Measurements from ENCODE around the gene IL16. TPM values are rescaled to one million over a fixed set of nuclear protein-coding genes. Genes with fewer than 3 reads are reported as not detected.

IL16 gene
- total and polyA plus RNA-seq, 9 donors = 1.8 to 16.5 (median 9.0) TPM

GRCh38 chr15:81337713-81338157 is 141.1 kb downstream of the IL16 start:
- 26 to 39% (median 30%) methylated on average over 9 of the region's 9 CpGs for WGBS, 3 donors
- no peak overlapping the region for H3K4me3 ChIP-seq
- H3K9me3 ChIP-seq = no peaks in the 10 kb centered on the region
- H3K4me1 ChIP-seq (ENCODE audit: insufficient read depth) = peaks cover 2% of the 10 kb centered on the region
- H3K27ac ChIP-seq = no peak overlapping the region
- intact Hi-C loops (cut with DNase I) = no loop called here
- no peaks in the 10 kb centered on the region for H3K27me3 ChIP-seq
- no peak for TF ChIP-seq POLR2A (IDR thresholded peaks at IDR 0.05)
- TF ChIP-seq CTCF (IDR thresholded peaks at IDR 0.05) = no peak
- no peak for TF ChIP-seq EP300 (IDR thresholded peaks at IDR 0.05)
- H3K36me3 ChIP-seq = no peaks in the 10 kb centered on the region
- DNase-seq = peak in 1 of 5 donors; percentile 49

DNA sequence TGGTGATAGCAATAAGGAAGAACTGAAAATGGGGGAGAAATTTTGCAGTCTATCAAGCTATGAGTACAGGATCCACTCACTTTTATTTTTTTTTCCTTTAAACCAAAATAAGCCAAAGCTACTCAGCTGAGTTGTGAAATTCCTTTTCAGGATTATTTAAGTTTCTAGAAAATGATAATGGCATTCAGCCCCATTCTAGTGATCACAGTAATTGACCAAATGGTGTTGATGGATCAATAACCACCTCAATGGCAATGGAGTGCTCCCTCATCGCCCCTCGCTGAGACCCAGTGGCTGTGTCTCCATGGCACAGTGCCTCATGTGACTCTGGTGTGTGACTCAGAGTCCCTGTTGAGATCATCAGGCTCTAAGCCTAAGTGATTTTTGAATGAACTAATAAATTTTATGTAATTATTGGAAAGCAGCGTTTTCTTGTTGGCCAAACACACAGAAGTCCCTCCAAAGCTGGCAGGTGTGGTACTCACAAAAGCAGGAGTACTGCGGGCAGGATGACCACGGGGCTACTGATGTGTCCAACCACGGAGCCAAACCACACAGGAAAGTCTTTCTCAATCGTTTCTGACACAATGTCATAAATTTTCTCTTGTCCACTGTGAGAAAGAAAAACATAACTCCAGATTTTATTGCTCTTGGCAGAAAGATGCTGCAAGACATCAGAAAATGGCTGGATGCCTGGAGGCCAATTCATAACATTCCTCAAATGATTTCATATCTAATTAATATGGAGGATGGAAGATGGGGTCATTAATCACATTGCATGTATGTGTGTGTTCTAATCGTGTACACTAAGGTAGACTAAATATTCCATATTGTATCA is 141.7 kb downstream of the IL16 start:
- intact Hi-C loops (cut with DNase I) = no loop called here
- TF ChIP-seq CTCF (IDR thresholded peaks at IDR 0.05) (no peak), EP300 (IDR thresholded peaks at IDR 0.05) (no peak), POLR2A (IDR thresholded peaks at IDR 0.05) (no peak)
- peak in 1 of 5 donors; percentile 52 for DNase-seq
- Histone ChIP-seq H3K4me3 (no peak overlapping the region), H3K27me3 (no peaks in the 10 kb centered on the region), H3K27ac (no peak overlapping the region), H3K4me1 (ENCODE audit: insufficient read depth) (peaks cover 2% of the 10 kb centered on the region), H3K9me3 (no peaks in the 10 kb centered on the region), H3K36me3 (no peaks in the 10 kb centered on the region)
- WGBS, 3 donors = 19 to 21% (median 20%) methylated on average over 8 of the region's 8 CpGs

- Histone ChIP-seq H3K27ac (no peak overlapping the region), H3K4me1 (ENCODE audit: insufficient read depth) (peaks cover 2% of the 10 kb centered on the region), H3K27me3 (no peaks in the 10 kb centered on the region), H3K9me3 (no peaks in the 10 kb centered on the region), H3K4me3 (no peak overlapping the region), H3K36me3 (no peaks in the 10 kb centered on the region)
- WGBS, 3 donors = 76 to 82% (median 77%) methylated on average over 5 of the region's 5 CpGs
- intact Hi-C loops (cut with DNase I) = no loop called here
- DNase-seq = no peak
- TF ChIP-seq POLR2A (IDR thresholded peaks at IDR 0.05) = no peak
These were observed 142.6 kb downstream of the IL16 start for GRCh38 chr15:81339321-81339720.

GRCh38 chr15:81339851-81340250 is 143.2 kb downstream of the IL16 start:
- intact Hi-C loops (cut with DNase I) = no loop called here
- no peak for TF ChIP-seq CTCF (IDR thresholded peaks at IDR 0.05)
- no peak for TF ChIP-seq POLR2A (IDR thresholded peaks at IDR 0.05)
- TF ChIP-seq EP300 (IDR thresholded peaks at IDR 0.05) = no peak

GRCh38 chr15:81341351-81341750 is 144.7 kb downstream of the IL16 start:
- no peaks in the 10 kb centered on the region for H3K36me3 ChIP-seq
- H3K9me3 ChIP-seq = no peaks in the 10 kb centered on the region
- 94 to 100% (median 97%) methylated on average over 4 of the region's 4 CpGs for WGBS, 3 donors
- DNase-seq = no peak
- H3K4me1 ChIP-seq (ENCODE audit: insufficient read depth) = peaks cover 2% of the 10 kb centered on the region
- H3K4me3 ChIP-seq = no peak overlapping the region
- no peaks in the 10 kb centered on the region for H3K27me3 ChIP-seq
- H3K27ac ChIP-seq = no peak overlapping the region
- TF ChIP-seq EP300 (IDR thresholded peaks at IDR 0.05) = no peak
- no peak for TF ChIP-seq CTCF (IDR thresholded peaks at IDR 0.05)
- no peak for TF ChIP-seq POLR2A (IDR thresholded peaks at IDR 0.05)
- intact Hi-C loops (cut with DNase I) = no loop called here

More at GRCh38 chr15:81339851-81340250, 143.2 kb downstream of the IL16 start:
- no peaks in the 10 kb centered on the region for H3K9me3 ChIP-seq
- peaks cover 2% of the 10 kb centered on the region for H3K4me1 ChIP-seq (ENCODE audit: insufficient read depth)
- no peak overlapping the region for H3K27ac ChIP-seq
- no peak overlapping the region for H3K4me3 ChIP-seq
- 68 to 83% (median 71%) methylated on average over 4 of the region's 4 CpGs for WGBS, 3 donors
- no peak for DNase-seq
- no peaks in the 10 kb centered on the region for H3K27me3 ChIP-seq
- H3K36me3 ChIP-seq = no peaks in the 10 kb centered on the region
